ENCODE results near the gene RPP40. TPM values are rescaled to one million over a fixed set of nuclear protein-coding genes. Genes with fewer than 3 reads are reported as not detected.

The RPP40 gene
- total and polyA plus RNA-seq, 2 of the 8 experiments (the other 6 are each of a cell fraction or from before 2014, with no cell fraction given) = 7.0 to 15.7 TPM

GRCh38 chr6:4950836-4951533, 52.9 kb downstream of the RPP40 start:
- DNase-seq (ENCODE audit: low read depth in 1 of 2, low spot score in 2 of 2) (peak in 1 of 2 experiments; percentile 39), FAIRE-seq (no peak)
- ChIA-PET CTCF (ENCODE audit: partially characterized antibody) (interaction anchor here (0.6 to 1.2 kb wide), 5 partner anchors 13 to 1131 kb away, joined by 3 to 5 read pairs (median 3); no protein-coding TSS in a partner anchor), POLR2A (ENCODE audit: partially characterized antibody) (no interaction called here)
- no peak overlapping the region for H3K56ac ChIP-seq (replicated peaks; ENCODE audit: insufficient read length, low read depth, low read length)
- H2BK15ac ChIP-seq (ENCODE audit: low read length) = no peak overlapping the region
- peaks cover 5% of the 10 kb centered on the region for H3K79me1 ChIP-seq (ENCODE audit: low read depth, low read length)
- no peak overlapping the region for H2BK120ac ChIP-seq (replicated peaks; ENCODE audit: low read depth, low read length)
- no peak overlapping the region for H3K4me2 ChIP-seq (ENCODE audit: insufficient read depth in 1 of 2, low read depth in 2 of 2, low read length in 2 of 2)
- no peak overlapping the region for H3K4me3 ChIP-seq (ENCODE audit: extremely low read depth in 1 of 4, insufficient read depth in 2 of 4, low read depth in 3 of 4, low read length in 4 of 4)
- no peak overlapping the region for H3K27ac ChIP-seq (ENCODE audit: low read depth, low read length)
- no peaks in the 10 kb centered on the region for H3K9me3 ChIP-seq (ENCODE audit: insufficient read depth in 2 of 2, low read depth in 1 of 2, low read length in 1 of 2)
- peaks cover 2 to 51% (median 17%) of the 10 kb centered on the region in 4 experiments; a peak in 6 of 8 replicates for H3K36me3 ChIP-seq (ENCODE audit: control insufficient read depth in 2 of 4, insufficient read depth in 4 of 4, low read length in 3 of 4)
- no peak overlapping the region for H2BK20ac ChIP-seq (ENCODE audit: low read length)
- no peak overlapping the region for H4K8ac ChIP-seq (ENCODE audit: extremely low read depth, insufficient read depth, low read length)
- no peaks in the 10 kb centered on the region for H3K27me3 ChIP-seq (replicated peaks in 1 of 4; ENCODE audit: control insufficient read depth in 3 of 4, extremely low read depth in 1 of 4, insufficient read depth in 3 of 4, low read length in 3 of 4)
- H3K23me2 ChIP-seq (ENCODE audit: low read depth, low read length) = no peaks in the 10 kb centered on the region
- H3K79me2 ChIP-seq (ENCODE audit: control insufficient read depth in 1 of 2, insufficient read depth in 2 of 2, low read length in 2 of 2) = peaks cover 0 to 3% of the 10 kb centered on the region in 2 experiments; a peak in 1 of 4 replicates
- H3K4ac ChIP-seq (replicated peaks; ENCODE audit: insufficient read length, low read depth, low read length) = no peak overlapping the region
- no peak overlapping the region for H3K14ac ChIP-seq (ENCODE audit: insufficient read length)
- no peak overlapping the region for H2AFZ ChIP-seq (ENCODE audit: low read length)
- H3K23ac ChIP-seq (ENCODE audit: insufficient read length) = no peak overlapping the region
- H2BK5ac ChIP-seq (ENCODE audit: low read depth, low read length) = no peak overlapping the region
- H4K91ac ChIP-seq (replicated peaks; ENCODE audit: insufficient read length, low read length) = no peak overlapping the region
- no peak overlapping the region for H2AK5ac ChIP-seq (ENCODE audit: low read depth, low read length)
- H3K9ac ChIP-seq (replicated peaks in 1 of 4; ENCODE audit: extremely low read depth in 1 of 4, low read depth in 3 of 4, low read length in 3 of 4) = no peak overlapping the region
- H4K20me1 ChIP-seq (replicated peaks in 1 of 2; ENCODE audit: control insufficient read depth in 1 of 2, insufficient read depth in 2 of 2, low read length in 2 of 2) = peaks cover 3 to 15% of the 10 kb centered on the region in 2 experiments
- H3K4me1 ChIP-seq (replicated peaks in 1 of 4; ENCODE audit: control insufficient read depth in 3 of 4, insufficient read depth in 4 of 4, low read length in 3 of 4) = peaks cover 3 to 22% (median 6%) of the 10 kb centered on the region in 4 experiments
- 0 out of 2 replicates have a peak overlapping the region, but pooled peaks have one; percentile 25 for H3K18ac ChIP-seq (ENCODE audit: extremely low read depth, low read length)
- no peak overlapping the region for H2BK12ac ChIP-seq (ENCODE audit: low read depth, low read length)
- TF ChIP-seq ATF3 (IDR thresholded peaks at IDR 0.05; ENCODE audit: insufficient read depth, low read depth, low read length) = no peak
- TF ChIP-seq ZNF274 (IDR thresholded peaks at IDR 0.05; ENCODE audit: borderline replicate concordance, extremely low read depth, low read length) = no peak
- no peak for TF ChIP-seq KDM5A (IDR thresholded peaks at IDR 0.05; ENCODE audit: low read length)
- TF ChIP-seq CEBPB (IDR thresholded peaks at IDR 0.05; ENCODE audit: low read depth, low read length) = no peak
- no peak for TF ChIP-seq HDAC6 (IDR thresholded peaks at IDR 0.05; ENCODE audit: low read depth, low read length)
- peak; percentile 58 for TF ChIP-seq MAX (IDR thresholded peaks at IDR 0.05)
- TF ChIP-seq E2F6 (IDR thresholded peaks at IDR 0.05) = peak; percentile 79
- TF ChIP-seq, protein P1, sequence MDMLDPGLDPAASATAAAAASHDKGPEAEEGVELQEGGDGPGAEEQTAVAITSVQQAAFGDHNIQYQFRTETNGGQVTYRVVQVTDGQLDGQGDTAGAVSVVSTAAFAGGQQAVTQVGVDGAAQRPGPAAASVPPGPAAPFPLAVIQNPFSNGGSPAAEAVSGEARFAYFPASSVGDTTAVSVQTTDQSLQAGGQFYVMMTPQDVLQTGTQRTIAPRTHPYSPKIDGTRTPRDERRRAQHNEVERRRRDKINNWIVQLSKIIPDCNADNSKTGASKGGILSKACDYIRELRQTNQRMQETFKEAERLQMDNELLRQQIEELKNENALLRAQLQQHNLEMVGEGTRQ (IDR thresholded peaks at IDR 0.05; ENCODE audit: low read length) = no peak
- no peak overlapping the region for H4K5ac ChIP-seq (ENCODE audit: insufficient read length, low read depth, low read length)
- 89% methylated on average over 14 of the region's 14 CpGs; no CpG with 5 or more reads in 1 of the 2 experiments for WGBS, 2 experiments (ENCODE audit: extremely low coverage in 1 of 2, insufficient coverage in 1 of 2, insufficient read length in 1 of 2, insufficient replicate concordance in 2 of 2, low coverage in 1 of 2, low lambda C conversion rate in 2 of 2, missing lambda C conversion rate in 1 of 2)
